CD14-positive monocyte (primary cell): ENCODE measurements around the gene KNSTRN. TPM values are rescaled to one million over a fixed set of nuclear protein-coding genes. Genes with fewer than 3 reads are reported as not detected.

ENCODE experiments used
- DNase-seq, 3 donors: peaks; one replicate each; pipeline ENCODE4 v3.0.0-alpha.2; 2011 to 2022
- H2AFZ ChIP-seq: 2 replicates; pipeline ENCODE4 v1.6.0; 2012; ENCODE audit warnings: mild to moderate bottlenecking, low read depth, low read length, inconsistent platforms; ENCODE audit not compliant: insufficient read depth, poor library complexity, severe bottlenecking
- H3K27ac ChIP-seq, 2 donors: 1 replicate in 1 of 2; 2 replicates in 1 of 2; pipeline ENCODE4 v1.5.1; 2012 to 2013; ENCODE audit warnings: low read length in 2 of 2, control low read depth in 1 of 2, inconsistent platforms in 1 of 2, low read depth in 1 of 2, mild to moderate bottlenecking in 1 of 2
- H3K27me3 ChIP-seq, 2 donors: one replicate each; pipeline versions ENCODE4 v1.6.0 to v1.6.1; 2011 to 2013; ENCODE audit warnings: low read length in 2 of 2; ENCODE audit not compliant: control insufficient read depth in 2 of 2, insufficient read depth in 2 of 2
- H3K36me3 ChIP-seq, 2 donors: replicated peaks in 1 of 2; 1 replicate in 1 of 2; 2 replicates in 1 of 2; pipeline versions ENCODE4 v1.5.1 to v1.6.1; 2012 to 2013; ENCODE audit warnings: low read length in 2 of 2, control low read depth in 1 of 2, inconsistent platforms in 1 of 2, mild to moderate bottlenecking in 1 of 2; ENCODE audit not compliant: insufficient read depth in 2 of 2, control insufficient read depth in 1 of 2
- H3K4me1 ChIP-seq, 2 donors: 1 replicate in 1 of 2; 2 replicates in 1 of 2; pipeline versions ENCODE4 v1.5.1 to v1.6.1; 2012 to 2013; ENCODE audit warnings: low read length in 2 of 2, control low read depth in 1 of 2, inconsistent platforms in 1 of 2, mild to moderate bottlenecking in 1 of 2, moderate library complexity in 1 of 2; ENCODE audit not compliant: insufficient read depth in 2 of 2, control insufficient read depth in 1 of 2
- H3K4me2 ChIP-seq: replicated peaks from 2 replicates; pipeline ENCODE3; 2012; ENCODE audit warnings: low read length, moderate library complexity, mild to moderate bottlenecking; ENCODE audit not compliant: poor library complexity, severe bottlenecking; ENCODE audit errors: extremely low read depth
- H3K4me3 ChIP-seq, 3 experiments: fragments of 200-600 bp in 1 of 3; sonication (generic) in 1 of 3; replicated peaks in 1 of 3; 1 replicate in 2 of 3; 2 replicates in 1 of 3; pipeline ENCODE4 v1.5.1; 2011 to 2013; ENCODE audit warnings: low read length in 3 of 3, mild to moderate bottlenecking in 3 of 3, control low read depth in 2 of 3, low read depth in 2 of 3, inconsistent platforms in 1 of 3, moderate library complexity in 1 of 3
- H3K79me2 ChIP-seq: 2 replicates; pipeline ENCODE4 v1.6.0; 2012; ENCODE audit warnings: mild to moderate bottlenecking, control low read depth, inconsistent platforms, low read length, moderate library complexity; ENCODE audit not compliant: insufficient read depth
- H3K9ac ChIP-seq: 2 replicates; pipeline ENCODE4 v1.6.0; 2017; ENCODE audit warnings: low read length, mild to moderate bottlenecking; ENCODE audit not compliant: insufficient read depth, poor library complexity, severe bottlenecking
- H3K9me3 ChIP-seq, 2 donors: replicated peaks in 1 of 2; 1 replicate in 1 of 2; 2 replicates in 1 of 2; pipeline versions ENCODE4 v1.5.1 to v1.6.1; 2012 to 2013; ENCODE audit warnings: low read length in 2 of 2, control low read depth in 1 of 2; ENCODE audit not compliant: control insufficient read depth in 1 of 2, insufficient read depth in 1 of 2
- H4K20me1 ChIP-seq: 2 replicates; pipeline ENCODE4 v1.6.0; 2012; ENCODE audit warnings: mild to moderate bottlenecking, low read length, control low read depth, moderate library complexity; ENCODE audit not compliant: insufficient read depth
- H3K27ac Mint-ChIP-seq, 7 donors: one replicate each; pipeline ENCODE4 v1.8.0; 2020; ENCODE audit warnings: mild to moderate bottlenecking in 7 of 7, mixed read lengths in 7 of 7, moderate library complexity in 6 of 7, inconsistent platforms in 2 of 7
- H3K27me3 Mint-ChIP-seq, 3 donors: one replicate each; pipeline ENCODE4 v1.8.0; 2021 to 2022; ENCODE audit warnings: low read depth in 3 of 3, mild to moderate bottlenecking in 3 of 3, mixed read lengths in 3 of 3, moderate library complexity in 3 of 3, inconsistent platforms in 1 of 3
- H3K36me3 Mint-ChIP-seq, 2 donors: one replicate each; pipeline ENCODE4 v1.8.0; 2020; ENCODE audit warnings: mixed read lengths in 2 of 2, inconsistent platforms in 1 of 2, mild to moderate bottlenecking in 1 of 2
- H3K4me1 Mint-ChIP-seq: one replicate; pipeline ENCODE4 v1.8.0; 2020; ENCODE audit warnings: mild to moderate bottlenecking, mixed read lengths
- H3K4me3 Mint-ChIP-seq, 2 donors: one replicate each; pipeline ENCODE4 v1.8.0; 2020; ENCODE audit warnings: mild to moderate bottlenecking in 2 of 2, mixed read lengths in 2 of 2, moderate library complexity in 1 of 2
- H3K9me3 Mint-ChIP-seq, 7 donors: one replicate each; pipeline ENCODE4 v1.8.0; 2020 to 2022; ENCODE audit warnings: mixed read lengths in 7 of 7, mild to moderate bottlenecking in 6 of 7, moderate library complexity in 6 of 7, inconsistent platforms in 2 of 7
- WGBS: methylation state at CpG from one replicate; pipeline ENCODE4 v1.1.5; 2013; ENCODE audit warnings: missing lambda C conversion rate; ENCODE audit not compliant: insufficient coverage; 5-methylcytosine and 5-hydroxymethylcytosine counted together
- intact Hi-C, 2 donors: fragments of 100-400 bp; cut with micrococcal nuclease; formaldehyde crosslinking; loops; one replicate each; pipeline versions ENCODE4 v1.15.0 to v1.15.1; 2023
- polyA plus RNA-seq, 3 donors: library from polyadenylated mRNA; depleted of rRNA in 1 of 3; unstranded in 2 of 3; stranded (reverse) in 1 of 3; fragments of 300-500 nt in 2 of 3; fragments of >200 nt in 1 of 3; fragmentation: Illumina TruSeq in 2 of 3; gene quantifications; 1 replicate in 2 of 3; 2 replicates in 1 of 3; pipeline ENCODE4 v1.2.3, GENCODE V29; 2012 to 2021
- TF ChIP-seq, protein P1 (sequence below): fragments of 200-600 bp; IDR thresholded peaks from one replicate; pipeline ENCODE4 v1.8.0; 2022; ENCODE audit warnings: antibody characterized with exemption, mild to moderate bottlenecking

KNSTRN gene
- polyA plus RNA-seq, 3 donors, result 5.4 to 10.0 (median 7.9) TPM

- Mint-ChIP-seq H3K4me3 (peak overlapping the region in 1 of 2 donors; percentile 76), H3K4me1 (peaks cover 72% of the 10 kb centered on the region)
- peaks cover 81 to 89% of the 10 kb centered on the region in 2 donors for H3K4me1 ChIP-seq
Measured at GRCh38 chr15:40338041-40338657, 44.4 kb upstream of the KNSTRN start.

DNA sequence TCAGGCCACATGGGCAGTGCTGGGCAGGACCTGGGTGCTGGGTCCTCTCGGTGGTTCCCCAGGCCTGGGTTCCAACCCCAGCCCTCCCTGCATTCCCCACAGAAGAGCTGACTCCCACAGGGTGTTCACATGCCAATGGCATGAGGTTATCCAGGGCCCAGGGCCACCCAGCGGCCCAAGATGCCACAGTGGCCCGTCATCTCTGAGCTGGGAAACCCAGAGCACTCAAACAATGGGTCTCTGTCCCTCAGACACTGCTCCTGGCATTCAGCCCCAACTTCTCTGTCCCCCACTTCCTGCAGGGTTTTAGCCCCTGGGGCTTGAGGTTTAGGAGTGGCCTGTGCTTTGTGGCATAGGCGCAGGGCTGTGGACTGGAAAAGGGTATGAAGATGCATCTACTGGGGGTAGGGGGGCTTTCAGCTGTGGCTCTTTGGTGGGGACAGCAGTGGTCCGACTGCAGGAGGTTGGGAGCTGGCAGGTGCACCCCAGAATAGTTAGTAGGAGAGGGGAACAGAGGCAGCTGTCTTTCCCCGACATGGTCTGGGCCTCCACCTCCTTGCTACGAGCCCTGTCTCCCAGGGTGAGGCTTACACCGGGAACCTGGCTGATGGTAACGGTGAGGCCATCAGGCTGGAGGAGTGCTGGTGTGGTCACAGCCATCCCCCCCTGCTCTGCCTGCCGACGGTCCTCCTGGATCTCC lies 43.5 kb upstream of the KNSTRN start:
- no peaks in the 10 kb centered on the region for H3K36me3 ChIP-seq
- H3K27ac ChIP-seq, result no peak overlapping the region
- H3K4me1 Mint-ChIP-seq, result peaks cover 70% of the 10 kb centered on the region
- no peak overlapping the region for H3K4me3 Mint-ChIP-seq
- no peak overlapping the region for H3K4me2 ChIP-seq
- H3K27me3 ChIP-seq, result no peaks in the 10 kb centered on the region
- H3K9me3 ChIP-seq, result no peaks in the 10 kb centered on the region
- H3K27me3 Mint-ChIP-seq, result peaks cover 0 to 6% (median 2%) of the 10 kb centered on the region in 3 donors
- no peak overlapping the region for H3K4me3 ChIP-seq
- H3K36me3 Mint-ChIP-seq, result no peaks in the 10 kb centered on the region
- H3K9ac ChIP-seq, result no peak overlapping the region
- intact Hi-C loops, result loop anchor here (2.0 to 5.0 kb wide), 3 partner anchors 14 to 62 kb away; partner anchors contain the start of gene ANKRD63 (in 1 of the 2)
- DNase-seq, result no peak
- peak overlapping the region in 3 of 7 donors; percentile 5 to 50 (median 48) for H3K27ac Mint-ChIP-seq
- peaks cover 0 to 2% (median 0%) of the 10 kb centered on the region in 7 donors for H3K9me3 Mint-ChIP-seq
- no peaks in the 10 kb centered on the region for H4K20me1 ChIP-seq
- H2AFZ ChIP-seq, result no peak overlapping the region
- no peaks in the 10 kb centered on the region for H3K79me2 ChIP-seq
- 92% methylated on average over 8 of the region's 11 CpGs for WGBS
- TF ChIP-seq, protein P1, sequence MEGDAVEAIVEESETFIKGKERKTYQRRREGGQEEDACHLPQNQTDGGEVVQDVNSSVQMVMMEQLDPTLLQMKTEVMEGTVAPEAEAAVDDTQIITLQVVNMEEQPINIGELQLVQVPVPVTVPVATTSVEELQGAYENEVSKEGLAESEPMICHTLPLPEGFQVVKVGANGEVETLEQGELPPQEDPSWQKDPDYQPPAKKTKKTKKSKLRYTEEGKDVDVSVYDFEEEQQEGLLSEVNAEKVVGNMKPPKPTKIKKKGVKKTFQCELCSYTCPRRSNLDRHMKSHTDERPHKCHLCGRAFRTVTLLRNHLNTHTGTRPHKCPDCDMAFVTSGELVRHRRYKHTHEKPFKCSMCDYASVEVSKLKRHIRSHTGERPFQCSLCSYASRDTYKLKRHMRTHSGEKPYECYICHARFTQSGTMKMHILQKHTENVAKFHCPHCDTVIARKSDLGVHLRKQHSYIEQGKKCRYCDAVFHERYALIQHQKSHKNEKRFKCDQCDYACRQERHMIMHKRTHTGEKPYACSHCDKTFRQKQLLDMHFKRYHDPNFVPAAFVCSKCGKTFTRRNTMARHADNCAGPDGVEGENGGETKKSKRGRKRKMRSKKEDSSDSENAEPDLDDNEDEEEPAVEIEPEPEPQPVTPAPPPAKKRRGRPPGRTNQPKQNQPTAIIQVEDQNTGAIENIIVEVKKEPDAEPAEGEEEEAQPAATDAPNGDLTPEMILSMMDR, result no peak
- H3K4me1 ChIP-seq, result peaks cover 81 to 89% of the 10 kb centered on the region in 2 donors

More at GRCh38 chr15:40338041-40338657, 44.4 kb upstream of the KNSTRN start:
- H3K4me2 ChIP-seq, result peak overlapping the region; percentile 51
- Mint-ChIP-seq H3K9me3 (peaks cover 0 to 2% (median 0%) of the 10 kb centered on the region in 7 donors), H3K27ac (peak overlapping the region in 2 of 7 donors; percentile 25 to 71), H3K27me3 (peaks cover 0 to 5% (median 2%) of the 10 kb centered on the region in 3 donors), H3K36me3 (no peaks in the 10 kb centered on the region)
- peak; percentile 78 to 81 (median 80) for DNase-seq
- H4K20me1 ChIP-seq, result no peaks in the 10 kb centered on the region
- no peak overlapping the region for H3K27ac ChIP-seq
- TF ChIP-seq, protein P1, result peak; percentile 95
- H3K79me2 ChIP-seq, result no peaks in the 10 kb centered on the region
- intact Hi-C loops, result loop anchor here (2.0 to 5.0 kb wide), 3 partner anchors 13 to 61 kb away; partner anchors contain the start of gene ANKRD63 (in 1 of the 2)
- H3K36me3 ChIP-seq, result no peaks in the 10 kb centered on the region
- H2AFZ ChIP-seq, result no peak overlapping the region
- H3K4me3 ChIP-seq, result peak overlapping the region in 1 of 3 experiments; percentile 32
- H3K9me3 ChIP-seq, result no peaks in the 10 kb centered on the region
- no CpG with 5 or more reads among the region's 11 CpGs for WGBS
- H3K9ac ChIP-seq, result no peak overlapping the region
- H3K27me3 ChIP-seq, result no peaks in the 10 kb centered on the region
